WERI-Rb-1 (cell line): ENCODE measurements around the gene BIN1.

ENCODE experiments used
- DNase-seq: peaks from one replicate; pipeline ENCODE4 v3.0.0-alpha.2; 2020
- H3K27ac ChIP-seq: fragments of 250-450 bp; sonication (Bioruptor Pico); 2 replicates; pipeline ENCODE4 v1.5.1; 2020; ENCODE audit warnings: mild to moderate bottlenecking, moderate library complexity
- H3K27me3 ChIP-seq: fragments of 250-450 bp; sonication (Bioruptor Pico); 2 replicates; pipeline ENCODE4 v1.5.1; 2021; ENCODE audit warnings: mild to moderate bottlenecking, low read depth, moderate library complexity; ENCODE audit not compliant: insufficient read depth, severe bottlenecking
- H3K36me3 ChIP-seq: fragments of 250-450 bp; sonication (Bioruptor Pico); 2 replicates; pipeline ENCODE4 v1.5.1; 2020; ENCODE audit warnings: mild to moderate bottlenecking, moderate library complexity
- H3K4me3 ChIP-seq: 2 replicates; pipeline ENCODE4 v1.5.1; 2011; ENCODE audit warnings: low read depth, mild to moderate bottlenecking, control low read depth, low read length
- H3K9me3 ChIP-seq: fragments of 250-450 bp; sonication (Bioruptor Pico); 2 replicates; pipeline ENCODE4 v1.5.1; 2021; ENCODE audit warnings: mild to moderate bottlenecking, moderate library complexity; ENCODE audit not compliant: severe bottlenecking
- TF ChIP-seq, protein P1 (sequence below): IDR thresholded peaks from 2 replicates; pipeline ENCODE4 v1.5.1; 2011; ENCODE audit warnings: low read depth, mild to moderate bottlenecking, control low read depth, inconsistent platforms, low read length

The BIN1 gene

GRCh38 chr2:127115471-127116199, 8.7 kb upstream of the BIN1 start:
- TF ChIP-seq, protein P1, sequence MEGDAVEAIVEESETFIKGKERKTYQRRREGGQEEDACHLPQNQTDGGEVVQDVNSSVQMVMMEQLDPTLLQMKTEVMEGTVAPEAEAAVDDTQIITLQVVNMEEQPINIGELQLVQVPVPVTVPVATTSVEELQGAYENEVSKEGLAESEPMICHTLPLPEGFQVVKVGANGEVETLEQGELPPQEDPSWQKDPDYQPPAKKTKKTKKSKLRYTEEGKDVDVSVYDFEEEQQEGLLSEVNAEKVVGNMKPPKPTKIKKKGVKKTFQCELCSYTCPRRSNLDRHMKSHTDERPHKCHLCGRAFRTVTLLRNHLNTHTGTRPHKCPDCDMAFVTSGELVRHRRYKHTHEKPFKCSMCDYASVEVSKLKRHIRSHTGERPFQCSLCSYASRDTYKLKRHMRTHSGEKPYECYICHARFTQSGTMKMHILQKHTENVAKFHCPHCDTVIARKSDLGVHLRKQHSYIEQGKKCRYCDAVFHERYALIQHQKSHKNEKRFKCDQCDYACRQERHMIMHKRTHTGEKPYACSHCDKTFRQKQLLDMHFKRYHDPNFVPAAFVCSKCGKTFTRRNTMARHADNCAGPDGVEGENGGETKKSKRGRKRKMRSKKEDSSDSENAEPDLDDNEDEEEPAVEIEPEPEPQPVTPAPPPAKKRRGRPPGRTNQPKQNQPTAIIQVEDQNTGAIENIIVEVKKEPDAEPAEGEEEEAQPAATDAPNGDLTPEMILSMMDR, result no peak
- Histone ChIP-seq H3K9me3 (peaks cover 3% of the 10 kb centered on the region), H3K36me3 (peaks cover 3% of the 10 kb centered on the region), H3K27me3 (no peaks in the 10 kb centered on the region), H3K4me3 (no peak overlapping the region), H3K27ac (no peak overlapping the region)
- DNase-seq, result no peak

DNA sequence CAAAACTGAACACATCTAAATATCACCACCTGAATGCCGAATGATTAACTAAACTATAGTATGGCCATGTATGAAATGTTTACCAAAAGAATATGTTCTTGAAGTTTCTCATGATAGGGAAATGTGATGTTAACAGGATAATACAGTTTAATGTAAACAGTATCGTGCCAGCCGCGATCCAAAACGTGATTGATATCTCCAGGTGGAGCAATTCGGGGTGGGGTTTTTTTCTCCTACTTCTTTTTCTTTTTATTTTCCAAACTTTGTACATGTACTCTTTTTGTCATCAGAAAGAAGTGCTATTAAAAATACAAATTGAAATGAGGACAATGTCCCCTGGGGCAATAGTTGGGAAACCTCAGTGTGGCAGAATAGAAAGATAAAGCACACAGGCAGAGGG, 4.0 kb upstream of the BIN1 start:
- Histone ChIP-seq H3K27me3 (no peaks in the 10 kb centered on the region), H3K27ac (no peak overlapping the region), H3K4me3 (no peak overlapping the region), H3K9me3 (no peaks in the 10 kb centered on the region), H3K36me3 (peaks cover 3% of the 10 kb centered on the region; the same call in 1 of the 2 replicates)
- DNase-seq, result no peak
- TF ChIP-seq, protein P1, result no peak

DNA sequence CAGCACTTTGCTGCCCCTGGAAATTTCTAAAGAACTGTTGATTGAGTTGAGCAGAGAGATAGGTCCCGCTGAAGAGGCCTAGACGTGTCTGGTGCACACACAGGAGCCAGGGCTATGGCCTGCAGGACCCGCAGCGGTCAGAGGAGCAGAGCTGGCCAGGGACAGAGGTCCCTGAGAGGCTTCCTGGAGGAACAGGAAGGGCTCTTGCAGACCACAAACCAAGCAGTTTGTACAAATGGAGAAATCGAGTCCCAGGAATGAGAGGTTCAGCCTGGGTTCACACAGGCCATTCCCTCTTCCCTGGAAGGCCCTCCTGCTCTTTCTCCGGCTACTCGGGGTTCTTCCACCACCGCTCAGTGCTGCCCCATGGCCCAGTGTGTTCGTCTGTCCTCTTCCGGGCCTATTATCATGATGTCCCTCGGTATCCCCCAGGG, 1.2 kb upstream of the BIN1 start:
- no peak for DNase-seq
- H3K36me3 ChIP-seq, result peaks cover 19% of the 10 kb centered on the region
- peak overlapping the region; percentile 96 for H3K27ac ChIP-seq
- H3K27me3 ChIP-seq, result no peaks in the 10 kb centered on the region
- H3K4me3 ChIP-seq, result peak overlapping the region; percentile 87
- TF ChIP-seq, protein P1, result no peak
- H3K9me3 ChIP-seq, result no peaks in the 10 kb centered on the region

DNA sequence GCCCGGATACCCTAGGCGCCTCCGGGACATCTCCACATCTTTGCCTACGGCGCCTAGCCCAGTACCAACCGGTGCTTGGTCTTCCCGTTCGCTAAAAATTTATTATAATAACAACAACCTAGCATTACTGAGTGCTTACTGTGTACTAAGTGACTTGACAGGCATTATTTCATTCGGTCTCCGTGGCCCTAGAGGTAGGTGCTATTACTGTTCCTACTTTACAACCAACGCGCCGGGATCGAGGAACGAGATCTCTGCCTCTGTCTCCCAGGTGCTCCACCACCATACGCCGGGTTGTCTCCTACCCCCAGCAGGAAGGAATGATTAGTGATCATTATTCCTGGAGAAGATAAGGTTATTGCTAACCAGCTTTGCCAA, 657 bp upstream of the BIN1 start:
- peak overlapping the region; percentile 96 for H3K27ac ChIP-seq
- H3K9me3 ChIP-seq, result no peaks in the 10 kb centered on the region
- peak overlapping the region; percentile 87 for H3K4me3 ChIP-seq
- TF ChIP-seq, protein P1, result no peak
- peaks cover 24% of the 10 kb centered on the region for H3K36me3 ChIP-seq
- no peaks in the 10 kb centered on the region for H3K27me3 ChIP-seq
- DNase-seq, result no peak

GRCh38 chr2:127106457-127106990, 430 bp downstream of the BIN1 start:
- H3K27ac ChIP-seq, result peak overlapping the region; percentile 96
- TF ChIP-seq, protein P1, result no peak
- peaks cover 31% of the 10 kb centered on the region for H3K36me3 ChIP-seq
- no peak for DNase-seq
- no peaks in the 10 kb centered on the region for H3K9me3 ChIP-seq
- H3K27me3 ChIP-seq, result no peaks in the 10 kb centered on the region
- peak overlapping the region; percentile 87 for H3K4me3 ChIP-seq
